ENCODE measurements around the gene MGA. TPM values are rescaled to one million over a fixed set of nuclear protein-coding genes. Genes with fewer than 3 reads are reported as not detected.

Gene MGA
- total and polyA plus RNA-seq, 12 donors: 2.6 to 56.8 (median 37.4) TPM

GRCh38 chr15:41772720-41773331, 112.6 kb downstream of the MGA start:
- WGBS, 4 donors: 48 to 61% (median 55%) methylated on average over 8 of the region's 8 CpGs
- no peak overlapping the region for H3K4me3 ChIP-seq
- H3K27ac ChIP-seq: peak overlapping the region in 3 of 5 donors; percentile 72 to 87 (median 83)
- DNase-seq: peak; percentile 37 to 80 (median 53)
- intact Hi-C loops (cut with DNase I): loop anchor here (2.0 to 5.0 kb wide), 2 partner anchors 36 to 39 kb away; no protein-coding TSS in a partner anchor
- H3K27me3 ChIP-seq: no peaks in the 10 kb centered on the region
- H3K4me1 ChIP-seq (replicated peaks in 1 of 2): peaks cover 26 to 44% of the 10 kb centered on the region in 2 donors
- TF ChIP-seq POLR2A (IDR thresholded peaks at IDR 0.05): no peak
- TF ChIP-seq, protein P1, sequence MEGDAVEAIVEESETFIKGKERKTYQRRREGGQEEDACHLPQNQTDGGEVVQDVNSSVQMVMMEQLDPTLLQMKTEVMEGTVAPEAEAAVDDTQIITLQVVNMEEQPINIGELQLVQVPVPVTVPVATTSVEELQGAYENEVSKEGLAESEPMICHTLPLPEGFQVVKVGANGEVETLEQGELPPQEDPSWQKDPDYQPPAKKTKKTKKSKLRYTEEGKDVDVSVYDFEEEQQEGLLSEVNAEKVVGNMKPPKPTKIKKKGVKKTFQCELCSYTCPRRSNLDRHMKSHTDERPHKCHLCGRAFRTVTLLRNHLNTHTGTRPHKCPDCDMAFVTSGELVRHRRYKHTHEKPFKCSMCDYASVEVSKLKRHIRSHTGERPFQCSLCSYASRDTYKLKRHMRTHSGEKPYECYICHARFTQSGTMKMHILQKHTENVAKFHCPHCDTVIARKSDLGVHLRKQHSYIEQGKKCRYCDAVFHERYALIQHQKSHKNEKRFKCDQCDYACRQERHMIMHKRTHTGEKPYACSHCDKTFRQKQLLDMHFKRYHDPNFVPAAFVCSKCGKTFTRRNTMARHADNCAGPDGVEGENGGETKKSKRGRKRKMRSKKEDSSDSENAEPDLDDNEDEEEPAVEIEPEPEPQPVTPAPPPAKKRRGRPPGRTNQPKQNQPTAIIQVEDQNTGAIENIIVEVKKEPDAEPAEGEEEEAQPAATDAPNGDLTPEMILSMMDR (IDR thresholded peaks at IDR 0.05): peak; percentile 29 to 80 (median 70)
- H3K36me3 ChIP-seq (replicated peaks in 1 of 2): no peaks in the 10 kb centered on the region
- no peaks in the 10 kb centered on the region for H3K9me3 ChIP-seq (replicated peaks in 1 of 3)

GRCh38 chr15:41773332-41773728, 113.1 kb downstream of the MGA start:
- peak overlapping the region in 1 of 4 donors; percentile 65 for H3K4me3 ChIP-seq
- H3K4me1 ChIP-seq (replicated peaks in 1 of 2): peaks cover 31 to 49% of the 10 kb centered on the region in 2 donors
- intact Hi-C loops (cut with DNase I): loop anchor here (2.0 to 5.0 kb wide), 2 partner anchors 35 to 39 kb away; no protein-coding TSS in a partner anchor
- H3K27me3 ChIP-seq: no peaks in the 10 kb centered on the region
- TF ChIP-seq POLR2A (IDR thresholded peaks at IDR 0.05): no peak
- TF ChIP-seq, protein P1 (IDR thresholded peaks at IDR 0.05): no peak
- 24 to 31% (median 26%) methylated on average over 5 of the region's 5 CpGs for whole genome bisulfite sequencing, 4 donors
- no peak for DNase-seq
- no peaks in the 10 kb centered on the region for H3K36me3 ChIP-seq (replicated peaks in 1 of 2)
- H3K9me3 ChIP-seq (replicated peaks in 1 of 3): no peaks in the 10 kb centered on the region
- peak overlapping the region in 4 of 5 donors; percentile 72 to 87 (median 78) for H3K27ac ChIP-seq

GRCh38 chr15:41773729-41774061, 113.5 kb downstream of the MGA start:
- intact Hi-C loops (cut with DNase I): loop anchor here (2.0 to 5.0 kb wide), 2 partner anchors 35 to 39 kb away; no protein-coding TSS in a partner anchor
- 0 to 8% (median 3%) methylated on average over 7 of the region's 7 CpGs for whole genome bisulfite sequencing, 4 donors

More at GRCh38 chr15:41773729-41774061, 113.5 kb downstream of the MGA start:
- H3K27me3 ChIP-seq: no peaks in the 10 kb centered on the region
- H3K4me1 ChIP-seq (replicated peaks in 1 of 2): peaks cover 35 to 53% of the 10 kb centered on the region in 2 donors
- no peak for DNase-seq
- TF ChIP-seq POLR2A (IDR thresholded peaks at IDR 0.05): no peak
- TF ChIP-seq, protein P1 (IDR thresholded peaks at IDR 0.05): no peak
- peak overlapping the region; percentile 60 to 87 (median 72) for H3K27ac ChIP-seq
- no peaks in the 10 kb centered on the region for H3K36me3 ChIP-seq (replicated peaks in 1 of 2)
- H3K4me3 ChIP-seq: peak overlapping the region in 3 of 4 donors; percentile 20 to 72 (median 65)
- H3K9me3 ChIP-seq (replicated peaks in 1 of 3): no peaks in the 10 kb centered on the region
